OCI-LY7 (cell line): Measurements from ENCODE around the gene RAB13.

Experiments used
- EZH2phosphoT487 ChIP-seq: fragments of 200-600 bp; sonication (generic); IDR thresholded peaks from 2 replicates; pipeline ENCODE4 v1.6.1; 2018; ENCODE audit warnings: low read depth, borderline replicate concordance, mild to moderate bottlenecking, mixed run types, antibody characterized with exemption, low read length, moderate library complexity, mixed read lengths
- TF ChIP-seq, protein P1 (sequence below): fragments of 200-600 bp; sonication (generic); conservative IDR thresholded peaks from 2 replicates; pipeline ENCODE4 v1.5.1; 2014; ENCODE audit warnings: mild to moderate bottlenecking, antibody characterized with exemption, low read length, moderate library complexity, mixed read lengths

GRCh38 chr1:153936011-153936802 lies 49.9 kb downstream of the RAB13 start:
- TF ChIP-seq, protein P1, sequence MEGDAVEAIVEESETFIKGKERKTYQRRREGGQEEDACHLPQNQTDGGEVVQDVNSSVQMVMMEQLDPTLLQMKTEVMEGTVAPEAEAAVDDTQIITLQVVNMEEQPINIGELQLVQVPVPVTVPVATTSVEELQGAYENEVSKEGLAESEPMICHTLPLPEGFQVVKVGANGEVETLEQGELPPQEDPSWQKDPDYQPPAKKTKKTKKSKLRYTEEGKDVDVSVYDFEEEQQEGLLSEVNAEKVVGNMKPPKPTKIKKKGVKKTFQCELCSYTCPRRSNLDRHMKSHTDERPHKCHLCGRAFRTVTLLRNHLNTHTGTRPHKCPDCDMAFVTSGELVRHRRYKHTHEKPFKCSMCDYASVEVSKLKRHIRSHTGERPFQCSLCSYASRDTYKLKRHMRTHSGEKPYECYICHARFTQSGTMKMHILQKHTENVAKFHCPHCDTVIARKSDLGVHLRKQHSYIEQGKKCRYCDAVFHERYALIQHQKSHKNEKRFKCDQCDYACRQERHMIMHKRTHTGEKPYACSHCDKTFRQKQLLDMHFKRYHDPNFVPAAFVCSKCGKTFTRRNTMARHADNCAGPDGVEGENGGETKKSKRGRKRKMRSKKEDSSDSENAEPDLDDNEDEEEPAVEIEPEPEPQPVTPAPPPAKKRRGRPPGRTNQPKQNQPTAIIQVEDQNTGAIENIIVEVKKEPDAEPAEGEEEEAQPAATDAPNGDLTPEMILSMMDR, result no peak
- no peak for TF ChIP-seq EZH2phosphoT487
